ENCODE data around the gene PKDREJ. TPM values are rescaled to one million over a fixed set of nuclear protein-coding genes. Genes with fewer than 3 reads are reported as not detected.
"Not testable (repeated sequence)": the region's sequence is repeated elsewhere in the genome, so short reads cannot be mapped to it uniquely, and the experiment has no call there.

PKDREJ gene
- under 1 TPM in 6 of 7 donors, not detected in 1; under 0.01 to 0.17 (median 0.13) TPM for total RNA-seq
- under 1 TPM; 0.08 to 0.12 TPM for polyA plus RNA-seq
- long read RNA-seq, donor 1, full-length matches to known transcripts = 1 of 1 reads
- long read RNA-seq, donor 1, partial matches to known transcripts = 0 of 1 reads
- long read RNA-seq, donor 1, other reads (novel, unspliced or antisense) = 0 of 1 reads
- long read RNA-seq, donor 2 = 0 reads
- long read RNA-seq, donor 3, full-length matches to known transcripts = 1 of 1 reads
- long read RNA-seq, donor 3, partial matches to known transcripts = 0 of 1 reads
- long read RNA-seq, donor 3, other reads (novel, unspliced or antisense) = 0 of 1 reads

GRCh38 chr22:46263216-46263590, at the start of gene PKDREJ:
Gene PKDREJ, minus strand, starts transcription at chr22:46263343. Its CDS starts 21 bp downstream, at chr22:46263322.
- Histone ChIP-seq H3K4me1 (ENCODE audit: insufficient read depth) (peaks cover 13% of the 10 kb centered on the region), H3K4me3 (peak within 1 kb of the TSS; percentile 20), H3K27me3 (no peaks in the 10 kb centered on the region), H3K9me3 (no peaks in the 10 kb centered on the region), H3K27ac (no peak within 1 kb of the TSS), H3K36me3 (no peaks in the 10 kb centered on the region)
- peak in 2 of 5 donors; percentile 40 to 45 for DNase-seq
- WGBS, 3 donors = 37 to 41% (median 38%) methylated on average over 27 to 30 of the region's 30 CpGs
- intact Hi-C loops (cut with DNase I) = loop anchor here in 1 of 4 donors (10.0 kb wide), 1 partner anchor 138 kb away; no protein-coding TSS in a partner anchor
- TF ChIP-seq EP300 (IDR thresholded peaks at IDR 0.05) (no peak), CTCF (IDR thresholded peaks at IDR 0.05) (no peak), POLR2A (IDR thresholded peaks at IDR 0.05) (no peak)

GRCh38 chr22:46312848-46313247, 49.7 kb upstream of the PKDREJ start:
- not testable (repeated sequence) for H3K4me1 ChIP-seq (ENCODE audit: insufficient read depth); H3K27me3 ChIP-seq; DNase-seq; H3K4me3 ChIP-seq; H3K27ac ChIP-seq; H3K9me3 ChIP-seq; H3K36me3 ChIP-seq
- intact Hi-C loops (cut with DNase I) = loop anchor here in 3 of 4 donors (5.0 to 10.0 kb wide), 3 partner anchors 191 to 318 kb away; no protein-coding TSS in a partner anchor
- WGBS, 3 donors = 91 to 96% (median 94%) methylated on average over 2 of the region's 2 CpGs

- no peaks in the 10 kb centered on the region for H3K9me3 ChIP-seq
- 96 to 97% (median 97%) methylated on average over 8 of the region's 8 CpGs for WGBS, 3 donors
- intact Hi-C loops (cut with DNase I) = loop anchor here in 3 of 4 donors (5.0 to 10.0 kb wide), 3 partner anchors 190 to 317 kb away; no protein-coding TSS in a partner anchor
These were observed 48.9 kb upstream of the PKDREJ start for GRCh38 chr22:46312056-46312455.

GRCh38 chr22:46309526-46310085, 46.5 kb upstream of the PKDREJ start:
- Histone ChIP-seq H3K27me3 (no peaks in the 10 kb centered on the region), H3K4me1 (ENCODE audit: insufficient read depth) (no peaks in the 10 kb centered on the region), H3K9me3 (no peaks in the 10 kb centered on the region), H3K36me3 (no peaks in the 10 kb centered on the region), H3K4me3 (no peak overlapping the region), H3K27ac (no peak overlapping the region)
- intact Hi-C loops (cut with DNase I) = loop anchor here in 3 of 4 donors (5.0 to 10.0 kb wide), 3 partner anchors 187 to 315 kb away; no protein-coding TSS in a partner anchor
- 93 to 95% (median 94%) methylated on average over 15 of the region's 15 CpGs for WGBS, 3 donors
- DNase-seq = no peak
- TF ChIP-seq CTCF (IDR thresholded peaks at IDR 0.05) = no peak
- TF ChIP-seq EP300 (IDR thresholded peaks at IDR 0.05) = no peak
- TF ChIP-seq POLR2A (IDR thresholded peaks at IDR 0.05) = no peak

More at GRCh38 chr22:46312056-46312455, 48.9 kb upstream of the PKDREJ start:
- no peak for DNase-seq
- TF ChIP-seq EP300 (IDR thresholded peaks at IDR 0.05) = no peak
- TF ChIP-seq CTCF (IDR thresholded peaks at IDR 0.05) = no peak
- no peak for TF ChIP-seq POLR2A (IDR thresholded peaks at IDR 0.05)
- no peaks in the 10 kb centered on the region for H3K27me3 ChIP-seq
- no peaks in the 10 kb centered on the region for H3K36me3 ChIP-seq
- H3K27ac ChIP-seq = no peak overlapping the region
- no peak overlapping the region for H3K4me3 ChIP-seq
- no peaks in the 10 kb centered on the region for H3K4me1 ChIP-seq (ENCODE audit: insufficient read depth)

All from ovary (tissue), 10 donors.